Esophagus (tissue), 2 donors: Measurements from ENCODE around the gene POMZP3. TPM values are rescaled to one million over a fixed set of nuclear protein-coding genes. Genes with fewer than 3 reads are reported as not detected.
A peak's percentile ranks its signal among the peaks of the same experiment; 100 is the strongest.
"Not testable (repeated sequence)": the region's sequence is repeated elsewhere in the genome, so short reads cannot be mapped to it uniquely, and the experiment has no call there.

ENCODE experiments used
- H3K27ac ChIP-seq, 2 donors: one replicate each; pipeline ENCODE4 v1.5.1; 2013; ENCODE audit warnings: low read depth in 2 of 2, mild to moderate bottlenecking in 2 of 2, inconsistent platforms in 1 of 2, low read length in 1 of 2, moderate library complexity in 1 of 2
- H3K27me3 ChIP-seq, 2 donors: one replicate each; pipeline ENCODE4 v1.6.1; 2013; ENCODE audit warnings: low read length in 2 of 2, control low read depth in 1 of 2, mild to moderate bottlenecking in 1 of 2; ENCODE audit not compliant: insufficient read depth in 2 of 2, control insufficient read depth in 1 of 2
- H3K36me3 ChIP-seq, 2 donors: one replicate each; pipeline ENCODE4 v1.6.1; 2013; ENCODE audit warnings: low read length in 1 of 2; ENCODE audit not compliant: control insufficient read depth in 2 of 2, insufficient read depth in 2 of 2
- H3K4me1 ChIP-seq, 2 donors: one replicate each; pipeline ENCODE4 v1.6.1; 2013; ENCODE audit warnings: low read length in 1 of 2; ENCODE audit not compliant: control insufficient read depth in 2 of 2, insufficient read depth in 2 of 2
- H3K4me3 ChIP-seq, 2 donors: one replicate each; pipeline ENCODE4 v1.5.1; 2013; ENCODE audit warnings: low read length in 2 of 2, mild to moderate bottlenecking in 2 of 2, low read depth in 1 of 2, moderate library complexity in 1 of 2
- H3K9me3 ChIP-seq, 2 donors: one replicate each; pipeline ENCODE4 v1.6.1; 2013; ENCODE audit warnings: mild to moderate bottlenecking in 2 of 2, low read depth in 1 of 2, low read length in 1 of 2, moderate library complexity in 1 of 2; ENCODE audit not compliant: control insufficient read depth in 2 of 2, insufficient read depth in 1 of 2
- WGBS, 2 donors: extraction: QIAGEN DNeasy Blood & Tissue Kit; methylation state at CpG; one replicate each; pipeline ENCODE4 v1.1.7; 2013; 5-methylcytosine and 5-hydroxymethylcytosine counted together
- polyA plus RNA-seq, 2 donors: library from polyadenylated mRNA; stranded (reverse); fragments of 200-250 nt; gene quantifications; one replicate each; pipeline ENCODE4 v1.2.3, GENCODE V29; 2013
- donor health status: healthy with polysubstance abuse.
- donor health status: Bipolar disorder and iron deficiency.

Gene POMZP3
- polyA plus RNA-seq, 2 donors, result 4.5 to 8.3 TPM

- not testable (repeated sequence) for H3K4me1 ChIP-seq, H3K27ac ChIP-seq, H3K27me3 ChIP-seq, H3K9me3 ChIP-seq, H3K36me3 ChIP-seq, H3K4me3 ChIP-seq
- 96% methylated on average over 3 of the region's 3 CpGs for WGBS, 2 donors
Observed at GRCh38 chr7:76591033-76591432, 36.0 kb downstream of the POMZP3 start.

GRCh38 chr7:76588586-76588985 lies 38.5 kb downstream of the POMZP3 start:
- not testable (repeated sequence) for H3K4me3 ChIP-seq, H3K27ac ChIP-seq, H3K4me1 ChIP-seq, H3K9me3 ChIP-seq, H3K27me3 ChIP-seq, H3K36me3 ChIP-seq
- WGBS, 2 donors, result no CpG with 5 or more reads among the region's 1 CpG

GRCh38 chr7:76586585-76587315 lies 40.3 kb downstream of the POMZP3 start:
- H3K27me3 ChIP-seq, H3K9me3 ChIP-seq, H3K27ac ChIP-seq, H3K4me1 ChIP-seq, H3K4me3 ChIP-seq, H3K36me3 ChIP-seq: not testable (repeated sequence)
- WGBS, 2 donors, result 71 to 82% methylated on average over 2 of the region's 2 CpGs

GRCh38 chr7:76583636-76584281 lies 43.3 kb downstream of the POMZP3 start:
- peak overlapping the region; percentile 55 to 78 for H3K27ac ChIP-seq
- 31 to 33% methylated on average over 5 of the region's 5 CpGs for WGBS, 2 donors
- H3K9me3 ChIP-seq, result not testable (repeated sequence)

GRCh38 chr7:76582848-76583631 lies 44.0 kb downstream of the POMZP3 start:
- H3K4me3 ChIP-seq, H3K4me1 ChIP-seq, H3K9me3 ChIP-seq, H3K27me3 ChIP-seq, H3K36me3 ChIP-seq: not testable (repeated sequence)
- 12 to 21% methylated on average over 1 of the region's 2 CpGs for WGBS, 2 donors
- peak overlapping the region; percentile 13 to 78 for H3K27ac ChIP-seq

More at GRCh38 chr7:76583636-76584281, 43.3 kb downstream of the POMZP3 start:
- not testable (repeated sequence) for H3K36me3 ChIP-seq, H3K27me3 ChIP-seq, H3K4me3 ChIP-seq, H3K4me1 ChIP-seq

GRCh38 chr7:76575919-76576655 lies 51.0 kb downstream of the POMZP3 start:
- 53 to 62% methylated on average over 3 of the region's 3 CpGs for WGBS, 2 donors
- H3K27ac ChIP-seq, result not testable (repeated sequence)

GRCh38 chr7:76575431-76575830 lies 51.6 kb downstream of the POMZP3 start:
- H3K36me3 ChIP-seq, H3K27me3 ChIP-seq, H3K27ac ChIP-seq, H3K9me3 ChIP-seq, H3K4me1 ChIP-seq, H3K4me3 ChIP-seq: not testable (repeated sequence)
- 96 to 98% methylated on average over 1 of the region's 2 CpGs for WGBS, 2 donors

More at GRCh38 chr7:76575919-76576655, 51.0 kb downstream of the POMZP3 start:
- not testable (repeated sequence) for H3K4me3 ChIP-seq, H3K36me3 ChIP-seq, H3K9me3 ChIP-seq, H3K27me3 ChIP-seq, H3K4me1 ChIP-seq

- H3K4me1 ChIP-seq, H3K9me3 ChIP-seq, H3K27me3 ChIP-seq, H3K36me3 ChIP-seq, H3K27ac ChIP-seq, H3K4me3 ChIP-seq: not testable (repeated sequence)
- WGBS, 2 donors, result 78 to 81% methylated on average over 3 of the region's 3 CpGs
Observed at GRCh38 chr7:76572296-76572695, 54.8 kb downstream of the POMZP3 start.

GRCh38 chr7:76570324-76570775 lies 56.7 kb downstream of the POMZP3 start:
- not testable (repeated sequence) for H3K4me1 ChIP-seq, H3K36me3 ChIP-seq, H3K27ac ChIP-seq, H3K9me3 ChIP-seq, H3K4me3 ChIP-seq, H3K27me3 ChIP-seq
- WGBS, 2 donors, result 72 to 74% methylated on average over 4 of the region's 4 CpGs
